Measurements from ENCODE around the gene MGAT2.

- TF ChIP-seq CTCF (IDR thresholded peaks at IDR 0.05) (no peak), POLR2AphosphoS5 (IDR thresholded peaks at IDR 0.05) (no peak), POLR2A (IDR thresholded peaks at IDR 0.05) (no peak)
Measured at GRCh38 chr14:49582113-49582977, 38.3 kb upstream of the MGAT2 start.

Measured in prostate gland (tissue), 2 donors.